ENCODE data around the gene PXT1. TPM values are rescaled to one million over a fixed set of nuclear protein-coding genes. Genes with fewer than 3 reads are reported as not detected.
A peak's percentile ranks its signal among the peaks of the same experiment; 100 is the strongest.

PXT1 gene
- total RNA-seq, 1 donor, result 0.43 TPM

DNA sequence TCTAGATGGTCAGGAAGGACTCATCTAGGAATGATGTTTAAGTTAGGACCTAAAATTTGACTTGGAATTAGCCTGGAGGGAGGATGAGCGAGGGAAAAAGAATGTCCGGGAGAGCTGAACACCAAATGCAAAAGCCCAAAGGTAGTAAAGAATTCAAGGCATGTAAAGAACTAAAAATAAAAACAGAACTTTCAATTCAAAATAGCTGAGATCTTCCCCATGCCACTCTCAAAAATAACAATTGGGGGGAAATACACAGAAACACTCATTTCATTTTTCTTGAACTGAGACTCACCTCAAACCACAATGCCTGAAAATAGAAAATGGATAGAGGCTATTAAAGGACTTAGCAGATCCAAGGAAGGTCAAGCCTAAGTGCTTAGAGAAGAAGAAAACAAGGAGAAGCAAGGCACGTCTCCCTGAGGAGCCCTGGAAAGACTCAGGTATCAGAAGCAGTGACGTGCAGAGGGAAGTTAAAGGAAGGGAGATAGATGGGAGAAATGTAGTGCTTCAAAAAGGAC is 10.4 kb downstream of the PXT1 start:
- TF ChIP-seq, protein P1, sequence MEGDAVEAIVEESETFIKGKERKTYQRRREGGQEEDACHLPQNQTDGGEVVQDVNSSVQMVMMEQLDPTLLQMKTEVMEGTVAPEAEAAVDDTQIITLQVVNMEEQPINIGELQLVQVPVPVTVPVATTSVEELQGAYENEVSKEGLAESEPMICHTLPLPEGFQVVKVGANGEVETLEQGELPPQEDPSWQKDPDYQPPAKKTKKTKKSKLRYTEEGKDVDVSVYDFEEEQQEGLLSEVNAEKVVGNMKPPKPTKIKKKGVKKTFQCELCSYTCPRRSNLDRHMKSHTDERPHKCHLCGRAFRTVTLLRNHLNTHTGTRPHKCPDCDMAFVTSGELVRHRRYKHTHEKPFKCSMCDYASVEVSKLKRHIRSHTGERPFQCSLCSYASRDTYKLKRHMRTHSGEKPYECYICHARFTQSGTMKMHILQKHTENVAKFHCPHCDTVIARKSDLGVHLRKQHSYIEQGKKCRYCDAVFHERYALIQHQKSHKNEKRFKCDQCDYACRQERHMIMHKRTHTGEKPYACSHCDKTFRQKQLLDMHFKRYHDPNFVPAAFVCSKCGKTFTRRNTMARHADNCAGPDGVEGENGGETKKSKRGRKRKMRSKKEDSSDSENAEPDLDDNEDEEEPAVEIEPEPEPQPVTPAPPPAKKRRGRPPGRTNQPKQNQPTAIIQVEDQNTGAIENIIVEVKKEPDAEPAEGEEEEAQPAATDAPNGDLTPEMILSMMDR (IDR thresholded peaks at IDR 0.05; ENCODE audit: insufficient read depth, low read depth, low read length), result no peak
- peak; percentile 31 for DNase-seq (ENCODE audit: low read depth)
- H3K4me3 ChIP-seq (ENCODE audit: low read depth, low read length), result no peak overlapping the region

DNA sequence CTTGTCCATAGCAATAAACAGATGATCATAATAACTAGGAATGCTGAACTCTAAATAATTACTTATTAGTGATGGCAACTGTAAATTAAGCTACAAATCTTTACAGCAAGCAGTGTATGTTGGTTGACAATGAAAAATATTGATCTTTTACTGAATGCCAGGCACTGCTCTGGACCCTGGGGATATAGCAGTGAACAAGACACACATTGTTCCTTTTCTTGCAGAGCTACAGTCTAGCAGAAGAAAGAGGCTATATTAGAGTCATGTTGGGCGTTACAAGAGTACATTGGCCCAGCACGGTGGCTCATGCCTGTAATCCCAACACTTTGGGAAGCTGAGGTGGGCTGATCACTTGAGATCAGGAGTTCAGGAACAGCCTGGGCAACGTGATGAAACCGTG is 11.5 kb downstream of the PXT1 start:
- no peak overlapping the region for H3K4me3 ChIP-seq (ENCODE audit: low read depth, low read length)
- no peak for DNase-seq (ENCODE audit: low read depth)
- TF ChIP-seq, protein P1 (IDR thresholded peaks at IDR 0.05; ENCODE audit: insufficient read depth, low read depth, low read length), result no peak

DNA sequence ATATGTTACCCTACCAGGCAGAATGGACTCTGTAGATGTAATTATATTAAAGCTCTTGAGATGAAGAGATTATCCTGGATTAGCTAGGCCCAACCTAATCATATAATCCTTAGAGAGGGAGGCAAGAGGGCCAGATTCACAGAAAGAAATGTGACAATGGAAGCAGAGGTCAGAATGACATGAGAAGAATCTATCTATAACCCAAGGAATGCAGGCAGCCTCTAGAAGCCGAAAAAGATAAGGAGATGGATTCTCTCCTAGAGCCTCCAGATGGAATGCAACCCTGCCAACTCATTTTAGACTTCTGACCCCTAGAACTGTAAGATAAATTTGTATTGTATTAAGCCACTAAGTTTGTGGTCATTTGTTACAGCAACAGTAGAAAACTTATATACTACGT is 12.3 kb downstream of the PXT1 start:
- TF ChIP-seq, protein P1 (IDR thresholded peaks at IDR 0.05; ENCODE audit: insufficient read depth, low read depth, low read length), result no peak
- peak; percentile 50 for DNase-seq (ENCODE audit: low read depth)
- no peak overlapping the region for H3K4me3 ChIP-seq (ENCODE audit: low read depth, low read length)

DNA sequence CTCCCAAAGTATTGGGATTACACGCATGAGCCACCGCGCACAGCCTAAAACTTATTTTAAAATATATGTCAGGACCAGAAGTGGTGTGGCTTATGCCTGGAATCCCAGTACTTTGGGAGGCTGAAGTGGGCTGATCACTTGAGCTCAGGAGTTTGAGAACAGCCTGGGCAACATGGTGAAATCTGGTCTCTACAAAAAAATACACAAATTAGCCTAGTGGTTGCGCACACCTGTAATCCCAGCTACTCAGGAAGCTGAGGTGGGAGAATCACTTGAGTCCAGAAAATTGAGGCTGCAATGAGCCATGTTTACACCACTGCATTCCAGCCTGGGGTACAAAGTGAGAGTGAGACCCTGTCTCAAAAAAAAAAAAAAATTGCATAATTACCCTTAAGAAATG is 13.7 kb downstream of the PXT1 start:
- no peak for DNase-seq (ENCODE audit: low read depth)
- H3K4me3 ChIP-seq (ENCODE audit: low read depth, low read length), result no peak overlapping the region
- TF ChIP-seq, protein P1 (IDR thresholded peaks at IDR 0.05; ENCODE audit: insufficient read depth, low read depth, low read length), result peak; percentile 7

DNA sequence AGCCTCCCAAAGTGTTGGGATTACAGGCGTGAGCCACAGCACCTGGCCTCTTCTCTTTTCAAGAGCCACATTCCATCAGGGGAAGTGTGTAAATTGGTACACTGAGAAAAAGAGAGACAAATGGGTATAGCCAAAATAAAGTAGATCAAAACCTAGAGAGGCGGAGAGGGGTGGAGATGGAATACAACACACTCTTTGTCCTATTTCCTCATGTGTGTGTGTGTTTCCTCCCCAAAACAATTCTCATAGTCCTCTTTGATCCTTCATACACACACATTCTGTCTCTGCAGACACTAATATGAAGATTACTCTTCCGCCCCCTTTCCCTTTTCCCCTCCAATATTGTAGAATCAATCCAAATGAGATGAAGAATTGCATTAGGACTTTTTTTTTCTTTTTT is 16.0 kb downstream of the PXT1 start:
- H3K4me3 ChIP-seq (ENCODE audit: low read depth, low read length), result no peak overlapping the region
- TF ChIP-seq, protein P1 (IDR thresholded peaks at IDR 0.05; ENCODE audit: insufficient read depth, low read depth, low read length), result no peak
- DNase-seq (ENCODE audit: low read depth), result no peak

DNA sequence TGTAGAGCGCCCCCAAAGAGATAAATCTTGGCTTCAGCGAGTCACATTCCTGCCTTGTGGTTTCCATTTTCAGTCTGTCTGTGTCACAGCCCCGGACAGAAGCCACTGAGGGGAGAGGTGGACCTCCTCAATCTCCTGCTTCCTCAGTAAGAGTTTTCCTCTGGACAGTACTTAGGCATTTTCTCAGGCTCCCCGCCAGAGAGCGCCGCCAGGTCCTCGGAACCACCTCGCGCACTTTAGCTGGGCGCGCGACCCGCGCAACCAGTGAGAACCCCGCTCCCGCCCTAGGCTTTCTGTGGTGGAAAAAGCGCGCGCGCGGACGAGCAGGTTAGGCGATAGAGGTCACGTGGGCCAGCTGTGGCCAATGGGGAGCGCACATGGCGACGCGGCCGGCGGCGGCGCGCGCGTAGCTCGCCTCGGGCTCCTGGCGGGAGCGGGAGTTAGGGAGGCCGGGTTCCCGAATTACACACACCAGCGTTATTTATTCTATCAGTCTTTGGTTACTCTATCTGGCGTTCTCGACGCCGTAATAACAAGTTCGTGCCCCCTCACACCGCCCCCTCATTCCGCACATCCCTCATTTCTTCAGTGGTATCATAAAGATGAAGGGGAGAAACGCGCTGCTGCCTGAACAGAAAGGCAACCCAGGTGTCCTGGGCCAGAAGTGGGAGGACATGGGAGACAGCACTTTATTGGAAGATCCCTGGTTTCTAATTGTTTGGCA is 19.4 kb downstream of the PXT1 start:
- TF ChIP-seq, protein P1 (IDR thresholded peaks at IDR 0.05; ENCODE audit: insufficient read depth, low read depth, low read length), result peak; percentile 72
- peak; percentile 98 for DNase-seq (ENCODE audit: low read depth)
- H3K4me3 ChIP-seq (ENCODE audit: low read depth, low read length), result peak overlapping the region; percentile 67

Measured in fibroblast of villous mesenchyme (primary cell).